ENCODE measurements around the gene ZEB2.

GRCh38 chr2:144475569-144476275 is 44.2 kb downstream of the ZEB2 start:
- TF ChIP-seq CTCF (IDR thresholded peaks at IDR 0.05) (no peak), POLR2A (IDR thresholded peaks at IDR 0.05) (no peak)

Measured in uterus (tissue), 2 donors.